Hematopoietic multipotent progenitor cell treated with erythropoietin and hydrocortisone succinate and interleukin-3 and kit ligand, for 4 days (in vitro differentiated cells): ENCODE results near the gene UMOD.
"Not testable (repeated sequence)": the region's sequence is repeated elsewhere in the genome, so short reads cannot be mapped to it uniquely, and the experiment has no call there.

Experiments used
- DNase-seq: peaks from one replicate; pipeline ENCODE4 v3.0.0-alpha.2; 2015

Gene UMOD

GRCh38 chr16:20363191-20363590 is 10.7 kb upstream of the UMOD start:
- DNase-seq = no peak

GRCh38 chr16:20359997-20360396 is 7.5 kb upstream of the UMOD start:
- peak; percentile 15 for DNase-seq

GRCh38 chr16:20355114-20355782 is 2.7 kb upstream of the UMOD start:
- DNase-seq = no peak

GRCh38 chr16:20353379-20353778 is 864 bp upstream of the UMOD start:
- no peak for DNase-seq

- DNase-seq = no peak
Observed at GRCh38 chr16:20349615-20350014, 2.9 kb downstream of the UMOD start.

- DNase-seq = peak; percentile 15
Observed at GRCh38 chr16:20348365-20349185, 3.9 kb downstream of the UMOD start.

- DNase-seq = no peak
Observed at GRCh38 chr16:20347666-20348364, 4.7 kb downstream of the UMOD start.

- DNase-seq = no peak
Observed at GRCh38 chr16:20344611-20345010, 7.9 kb downstream of the UMOD start.

- DNase-seq = no peak
Observed at GRCh38 chr16:20339744-20340143, 12.8 kb downstream of the UMOD start.

GRCh38 chr16:20336955-20337354 is 15.6 kb downstream of the UMOD start:
- no peak for DNase-seq

GRCh38 chr16:20334396-20334795 is 18.1 kb downstream of the UMOD start:
- no peak for DNase-seq

GRCh38 chr16:20333120-20333519 is 19.4 kb downstream of the UMOD start:
- no peak for DNase-seq

GRCh38 chr16:20332411-20332810 is 20.1 kb downstream of the UMOD start:
- no peak for DNase-seq

- no peak for DNase-seq
Observed at GRCh38 chr16:20331635-20332034, 20.9 kb downstream of the UMOD start.

- no peak for DNase-seq
Observed at GRCh38 chr16:20329392-20330138, 22.9 kb downstream of the UMOD start.

GRCh38 chr16:20327444-20328041 is 25.0 kb downstream of the UMOD start, which contains the start of gene GP2:
GP2 (minus strand) TSS chr16:20327513; CDS start chr16:20326431, 1,082 bp downstream.
- no peak for DNase-seq

GRCh38 chr16:20326321-20326720 is 26.2 kb downstream of the UMOD start:
- DNase-seq = no peak

GRCh38 chr16:20325005-20325404 is 27.5 kb downstream of the UMOD start:
- DNase-seq = no peak

- DNase-seq = no peak
Observed at GRCh38 chr16:20323591-20324117, 28.9 kb downstream of the UMOD start.

- no peak for DNase-seq
Observed at GRCh38 chr16:20322696-20323095, 29.8 kb downstream of the UMOD start.

GRCh38 chr16:20321671-20322070 is 30.8 kb downstream of the UMOD start:
- DNase-seq = no peak

- DNase-seq = not testable (repeated sequence)
Observed at GRCh38 chr16:20321051-20321450, 31.5 kb downstream of the UMOD start.
